Pulmonary artery endothelial cell (primary cell): ENCODE data around the gene PLXNC1. TPM values are rescaled to one million over a fixed set of nuclear protein-coding genes. Genes with fewer than 3 reads are reported as not detected.

Experiments
- DNase-seq: peaks from one replicate; pipeline ENCODE4 v3.0.0-alpha.2; 2011; ENCODE audit warnings: low read depth, low spot score
- total RNA-seq: library from RNA; depleted of rRNA; stranded (reverse); fragments of >200 nt; gene quantifications from 2 replicates; pipeline ENCODE4 v1.2.3, GENCODE V29; 2014

PLXNC1 gene
- total RNA-seq, 1 donor from 2014 or later = 0.53 TPM

DNA sequence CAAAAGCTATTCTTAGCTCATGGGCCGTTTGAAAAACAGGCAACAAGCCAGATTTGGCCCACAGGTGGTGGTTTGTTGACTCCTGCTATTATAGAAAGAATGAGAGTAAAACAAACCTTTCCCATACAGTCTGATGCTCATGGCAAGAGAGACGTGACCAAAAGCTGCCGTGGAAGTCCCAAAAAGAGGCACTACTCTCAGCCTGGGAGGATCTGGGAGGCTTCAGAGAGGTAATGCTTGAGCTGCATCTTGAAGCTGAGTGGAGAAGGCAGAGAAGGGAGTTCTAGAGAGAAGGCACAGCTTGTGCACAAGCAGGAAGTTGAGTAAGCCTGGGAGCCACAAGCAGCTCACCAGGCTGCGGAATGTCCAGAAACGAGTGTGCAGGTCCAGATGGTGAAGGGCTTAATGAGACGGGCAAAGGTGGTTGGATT lies 9.6 kb downstream of the PLXNC1 start:
- DNase-seq = no peak

GRCh38 chr12:94158666-94159065 lies 10.3 kb downstream of the PLXNC1 start:
- DNase-seq = no peak

DNA sequence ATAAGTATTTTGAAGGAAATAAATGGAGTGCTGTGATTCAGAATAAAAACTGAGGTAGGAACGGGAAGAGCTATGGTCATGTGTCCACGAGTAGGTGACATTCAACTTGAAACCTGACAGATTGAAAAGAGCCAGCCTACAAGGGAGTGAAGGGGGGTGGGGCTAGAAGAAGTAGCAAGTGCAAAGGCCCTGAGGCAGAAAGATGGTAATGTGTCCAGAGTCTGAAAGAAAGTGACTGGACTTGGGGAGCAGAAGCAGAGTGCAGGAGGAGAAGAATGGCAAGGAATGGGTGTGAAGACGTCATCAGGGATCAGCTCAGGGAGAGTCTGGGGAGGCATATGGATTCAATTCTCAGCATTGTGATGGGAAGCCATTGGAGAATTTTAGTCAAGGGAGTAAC lies 13.7 kb downstream of the PLXNC1 start:
- no peak for DNase-seq

DNA sequence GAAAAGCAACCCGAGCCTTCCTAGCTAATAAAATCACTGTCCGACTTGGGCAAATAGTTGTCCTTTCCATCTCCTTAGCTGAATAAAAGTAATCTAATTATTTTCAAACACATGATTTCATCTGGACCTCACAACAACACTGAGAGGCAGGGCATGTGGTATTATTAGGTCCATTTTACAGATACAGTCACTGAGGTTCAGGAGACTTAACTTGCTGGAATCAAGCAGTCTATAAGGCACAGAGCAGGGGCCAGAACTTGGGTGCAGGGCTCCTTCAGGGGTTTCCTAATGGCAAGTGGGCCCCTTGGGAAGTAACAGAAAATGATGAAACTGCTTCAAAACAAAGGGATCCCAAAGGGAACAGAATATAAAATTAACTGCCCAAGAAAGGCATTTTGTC lies 15.5 kb downstream of the PLXNC1 start:
- no peak for DNase-seq

DNA sequence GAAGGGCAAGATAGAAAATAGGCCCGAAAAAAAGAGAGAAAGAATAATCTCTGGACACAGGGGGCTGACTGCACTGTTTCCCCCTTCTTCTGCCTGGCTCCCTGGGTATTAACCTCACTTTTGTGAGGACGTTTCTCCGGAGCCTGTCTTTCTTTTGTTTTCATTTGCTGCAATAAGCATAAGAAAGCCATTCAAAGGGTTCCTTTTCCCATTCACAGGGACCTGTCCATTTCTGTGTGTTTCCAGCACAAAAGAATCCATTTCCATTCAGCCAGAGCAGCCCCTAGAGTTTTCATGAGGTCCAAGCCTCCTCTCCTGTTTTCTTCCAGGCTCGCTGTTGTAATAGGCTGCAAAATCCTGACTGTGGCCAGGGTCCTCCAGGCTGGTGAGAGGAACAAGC lies 16.8 kb downstream of the PLXNC1 start:
- DNase-seq = no peak

- no peak for DNase-seq
Measured at GRCh38 chr12:94165670-94166364, 17.4 kb downstream of the PLXNC1 start.

DNA sequence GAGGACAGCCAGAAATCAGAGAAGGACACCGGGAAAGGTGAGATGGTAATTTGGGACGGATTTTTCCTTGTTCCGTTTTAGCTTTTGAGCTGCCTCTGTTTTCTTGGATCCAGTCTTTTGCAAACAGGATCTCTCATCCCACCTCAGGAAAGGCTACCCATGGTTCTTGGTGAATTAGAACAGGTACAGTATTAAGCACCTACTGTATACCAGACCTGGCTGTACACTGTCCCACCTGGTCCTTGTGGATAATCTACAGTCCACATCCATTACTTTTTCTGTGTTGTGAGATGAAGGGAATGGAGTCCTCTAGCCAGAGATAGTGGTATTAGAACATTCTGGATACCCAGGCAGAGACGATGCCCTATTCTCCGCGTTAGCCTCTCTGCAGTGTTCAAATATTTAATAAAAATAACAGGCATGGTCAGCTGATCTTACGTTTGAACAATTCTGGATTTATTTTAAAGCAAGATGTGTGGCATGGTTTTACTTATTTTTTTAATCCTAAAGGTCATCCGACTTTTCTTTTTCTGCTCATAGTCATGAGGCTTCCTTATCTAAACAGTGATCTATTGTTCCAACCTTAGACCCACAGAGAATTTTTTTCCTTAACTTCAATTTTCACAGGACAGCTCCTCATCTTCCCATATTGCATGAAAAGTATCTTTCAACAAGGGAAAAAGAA lies 18.8 kb downstream of the PLXNC1 start:
- DNase-seq = no peak

DNA sequence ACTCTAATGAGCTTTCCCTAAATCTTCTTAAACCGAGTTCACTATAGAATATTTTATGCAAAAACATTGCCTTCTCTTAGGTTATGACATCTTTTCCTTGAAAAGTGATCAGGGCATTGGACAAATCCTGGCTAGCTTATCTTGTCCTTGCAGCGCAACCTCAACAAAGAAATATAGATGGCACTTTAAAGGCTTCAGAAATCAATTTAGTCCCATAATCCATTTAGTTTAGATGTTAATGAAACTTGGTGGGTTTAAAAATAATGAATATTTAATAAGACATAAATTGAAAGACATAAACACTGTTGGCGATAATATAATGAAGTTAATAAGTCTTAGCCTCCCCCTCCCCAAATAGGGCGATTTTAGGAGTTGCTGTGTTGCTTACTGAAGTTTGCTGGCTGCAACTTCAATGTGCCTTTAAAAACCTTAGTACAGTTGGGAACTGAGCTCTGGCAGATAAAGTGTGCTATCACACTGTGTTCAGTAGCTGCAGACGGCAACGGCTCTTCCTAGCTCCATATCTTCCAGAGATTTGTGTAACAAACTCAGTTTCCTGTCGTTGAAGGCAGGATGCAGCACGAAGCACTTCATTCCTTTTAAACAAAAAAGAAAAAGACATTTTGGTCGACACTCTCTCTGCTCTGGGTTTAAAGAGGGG lies 19.5 kb downstream of the PLXNC1 start:
- no peak for DNase-seq

GRCh38 chr12:94169495-94169894 lies 21.1 kb downstream of the PLXNC1 start:
- no peak for DNase-seq

GRCh38 chr12:94169966-94170689 lies 21.8 kb downstream of the PLXNC1 start:
- no peak for DNase-seq

- no peak for DNase-seq
Measured at GRCh38 chr12:94170690-94171594, 22.6 kb downstream of the PLXNC1 start.

DNA sequence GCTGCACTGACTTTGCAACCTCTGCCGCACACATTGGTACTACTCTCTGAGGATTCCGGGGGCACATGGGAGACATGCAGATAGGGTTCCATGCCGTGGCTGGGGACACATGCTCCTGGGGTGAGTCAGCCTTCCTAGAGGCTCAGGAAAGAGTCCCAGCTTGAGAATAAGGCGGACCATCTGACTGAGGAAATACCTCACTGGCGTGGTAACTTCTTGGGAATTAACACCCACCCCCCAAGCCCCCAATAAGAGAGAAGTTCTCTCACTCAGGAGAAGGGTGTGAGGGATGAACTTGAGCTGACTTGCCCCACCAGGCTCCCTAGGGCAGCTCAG lies 23.2 kb downstream of the PLXNC1 start:
- DNase-seq = no peak

DNA sequence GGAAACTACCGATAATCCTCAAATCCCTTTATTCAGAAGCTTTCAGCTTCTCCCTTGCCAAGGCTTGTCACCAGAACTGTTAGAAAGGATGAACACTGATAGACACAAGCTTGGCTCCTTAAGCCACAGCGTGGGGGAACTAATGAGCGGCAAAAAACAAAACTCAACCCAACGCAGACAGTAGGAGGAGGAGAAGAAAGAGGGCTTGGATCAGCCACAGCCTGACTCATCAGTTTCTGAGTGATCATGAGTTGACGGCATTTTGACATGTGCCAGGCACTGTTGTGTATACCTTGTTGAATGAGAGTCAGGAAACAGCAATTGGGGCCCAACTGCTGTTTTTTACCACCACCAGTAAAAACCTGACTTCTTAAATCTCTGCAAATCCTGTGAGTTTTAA lies 23.7 kb downstream of the PLXNC1 start:
- no peak for DNase-seq

DNA sequence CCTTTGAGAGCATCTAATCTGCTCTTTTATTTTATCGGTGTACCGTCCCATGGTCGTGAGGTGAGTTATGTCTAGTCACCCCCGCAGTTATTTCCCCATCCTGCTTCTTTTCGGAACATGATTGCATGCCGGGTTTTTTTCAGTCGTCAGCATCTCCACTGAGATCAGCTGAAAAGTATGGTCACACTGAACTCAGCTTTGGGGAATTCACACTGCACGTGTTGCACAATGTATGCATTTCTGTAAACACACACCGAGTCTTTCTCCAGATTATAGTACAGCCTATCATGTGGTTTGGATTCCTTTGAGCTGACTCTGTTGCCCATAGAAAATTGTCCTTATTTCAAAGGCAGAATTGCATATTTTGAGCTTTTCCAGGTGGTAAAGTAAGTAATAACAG lies 24.6 kb downstream of the PLXNC1 start:
- no peak for DNase-seq

DNA sequence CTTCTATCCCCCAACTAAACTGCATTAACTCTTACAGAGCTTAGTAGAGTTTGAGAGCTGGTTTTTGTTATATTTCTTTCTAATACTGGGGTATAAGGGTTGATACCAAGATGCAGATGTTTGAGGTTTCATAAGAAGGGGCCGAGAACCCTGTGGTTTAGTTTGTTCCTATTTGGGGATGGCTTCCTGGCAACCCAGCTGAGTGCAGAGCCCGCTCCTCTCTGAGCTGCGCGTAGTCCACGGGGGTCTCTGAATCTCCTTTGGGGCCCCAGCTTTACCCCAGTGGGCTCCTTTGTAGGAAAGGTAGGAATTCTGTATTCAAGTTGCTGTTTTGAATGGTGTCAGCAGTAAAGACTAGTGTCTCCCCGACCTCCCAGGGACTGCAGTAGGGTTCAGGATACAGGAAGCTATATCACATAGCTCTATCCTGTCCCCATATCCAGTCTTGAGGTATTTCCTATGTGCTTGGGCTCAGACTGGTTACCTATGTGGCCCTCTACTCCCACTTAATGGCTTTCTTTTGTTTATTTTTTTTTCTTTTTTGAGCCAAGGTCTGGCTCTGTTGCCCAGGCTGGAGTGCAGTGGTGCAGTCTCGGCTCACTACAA lies 25.4 kb downstream of the PLXNC1 start:
- DNase-seq = no peak

DNA sequence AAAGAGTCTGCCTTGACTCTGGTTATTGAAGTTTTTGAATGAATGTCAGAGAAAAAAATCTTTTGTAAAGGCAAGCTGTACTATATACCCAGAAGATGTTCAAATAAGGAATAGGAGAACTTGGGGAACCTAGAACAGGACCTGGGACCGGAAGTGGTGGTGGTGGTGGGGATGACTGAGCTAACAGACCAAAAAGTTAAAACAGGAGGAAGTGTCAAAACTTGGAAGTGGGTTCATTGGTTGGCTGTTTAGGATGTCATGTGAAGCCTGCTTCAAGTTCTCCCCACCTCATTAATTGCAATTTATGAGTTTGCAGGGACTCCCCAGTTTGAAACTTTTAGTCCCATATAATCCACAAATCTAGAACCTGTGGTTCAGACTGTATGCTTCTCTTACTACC lies 26.2 kb downstream of the PLXNC1 start:
- DNase-seq = no peak

- DNase-seq = no peak
Measured at GRCh38 chr12:94175763-94176668, 27.6 kb downstream of the PLXNC1 start.

DNA sequence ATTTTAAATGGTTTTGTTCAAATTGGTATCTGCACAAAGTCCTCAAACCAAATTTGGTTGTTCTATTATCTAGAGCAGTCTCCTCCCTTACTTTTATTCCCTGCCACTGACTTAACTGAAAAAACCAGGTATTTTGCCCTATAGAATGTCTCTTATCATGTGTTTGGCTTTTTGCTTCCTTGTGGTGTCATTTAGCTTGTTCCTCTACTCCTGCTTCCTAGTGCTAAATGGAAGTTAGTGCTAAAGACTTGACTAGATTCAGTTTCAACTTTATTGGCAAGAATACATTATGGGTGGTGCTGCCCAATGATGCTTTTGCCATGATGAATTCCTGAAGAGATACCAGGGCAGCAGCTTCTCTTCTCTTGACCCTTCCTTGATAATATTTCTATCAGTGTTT lies 29.7 kb downstream of the PLXNC1 start:
- DNase-seq = no peak

GRCh38 chr12:94178882-94179281 lies 30.5 kb downstream of the PLXNC1 start:
- DNase-seq = no peak

DNA sequence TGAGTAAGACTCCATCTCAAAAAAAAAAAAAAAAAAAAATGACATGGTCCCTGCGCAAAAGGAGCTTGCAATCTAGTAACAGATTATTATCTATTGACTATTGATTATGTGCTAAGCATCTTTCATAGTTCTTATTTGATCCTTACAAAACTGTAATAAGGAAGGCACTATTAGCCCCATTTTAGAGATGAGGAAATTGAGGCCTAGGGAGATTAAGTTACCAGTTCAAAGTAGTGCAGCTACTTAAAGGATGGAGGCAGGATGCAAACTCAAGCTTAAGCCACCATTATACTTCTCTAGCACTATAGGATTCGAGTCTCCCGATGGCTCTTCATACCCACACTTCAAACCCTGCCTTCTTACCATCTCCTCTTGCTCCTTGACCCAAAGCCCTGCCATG lies 31.3 kb downstream of the PLXNC1 start:
- no peak for DNase-seq
